ENCODE data around the gene PDZD2.

The PDZD2 gene

GRCh38 chr5:31661257-31661656 lies 22.3 kb downstream of the PDZD2 start:
- no peak overlapping the region for H3K4me3 ChIP-seq (ENCODE audit: low read length)
- H3K9me3 ChIP-seq (ENCODE audit: insufficient read depth, low read length) = no peaks in the 10 kb centered on the region
- no peaks in the 10 kb centered on the region for H3K36me3 ChIP-seq (replicated peaks; ENCODE audit: low read depth, low read length)
- H3K4me2 ChIP-seq (ENCODE audit: low read length) = no peak overlapping the region
- H3K27me3 ChIP-seq (ENCODE audit: low read depth, low read length) = no peaks in the 10 kb centered on the region
- H3K4me1 ChIP-seq (ENCODE audit: low read length) = no peaks in the 10 kb centered on the region
- no peak overlapping the region for H2AFZ ChIP-seq (ENCODE audit: low read depth, low read length)
- no peak for TF ChIP-seq EZH2phosphoT487 (IDR thresholded peaks at IDR 0.05; ENCODE audit: low read depth)
- TF ChIP-seq CTCF (IDR thresholded peaks at IDR 0.05; ENCODE audit: low read depth, low read length) = no peak
- no peak overlapping the region for H3K27ac ChIP-seq (ENCODE audit: low read length)
- H3K79me2 ChIP-seq (ENCODE audit: low read length) = no peaks in the 10 kb centered on the region
- H4K20me1 ChIP-seq (ENCODE audit: insufficient read depth, low read length) = no peaks in the 10 kb centered on the region
- no peak overlapping the region for H3K9ac ChIP-seq (ENCODE audit: low read length)

DNA sequence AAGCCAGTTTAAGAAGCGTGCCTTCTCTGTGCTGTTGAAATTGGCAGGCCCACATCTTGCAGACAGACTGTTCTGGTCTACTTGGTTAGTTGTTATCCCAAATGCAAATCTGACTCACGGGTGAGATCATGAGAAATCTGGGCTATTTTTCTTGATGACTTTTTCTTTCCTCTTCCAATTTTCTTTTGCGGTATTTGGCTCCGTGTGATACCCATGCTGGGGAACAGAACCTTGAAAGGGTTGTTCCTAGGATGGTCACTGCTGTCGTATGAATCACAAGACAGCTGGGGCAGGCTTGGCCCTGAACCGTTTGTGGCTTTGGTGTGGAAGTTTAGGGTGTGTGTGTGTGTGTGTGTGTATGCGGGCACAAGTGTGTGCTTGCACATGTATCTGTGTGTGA lies 24.6 kb downstream of the PDZD2 start:
- no peaks in the 10 kb centered on the region for H3K27me3 ChIP-seq (ENCODE audit: low read depth, low read length)
- H3K36me3 ChIP-seq (replicated peaks; ENCODE audit: low read depth, low read length) = no peaks in the 10 kb centered on the region
- H2AFZ ChIP-seq (ENCODE audit: low read depth, low read length) = no peak overlapping the region
- TF ChIP-seq EZH2phosphoT487 (IDR thresholded peaks at IDR 0.05; ENCODE audit: low read depth) = no peak
- TF ChIP-seq CTCF (IDR thresholded peaks at IDR 0.05; ENCODE audit: low read depth, low read length) = no peak
- H3K4me1 ChIP-seq (ENCODE audit: low read length) = no peaks in the 10 kb centered on the region
- H3K79me2 ChIP-seq (ENCODE audit: low read length) = no peaks in the 10 kb centered on the region
- no peak overlapping the region for H3K9ac ChIP-seq (ENCODE audit: low read length)
- H3K4me3 ChIP-seq (ENCODE audit: low read length) = no peak overlapping the region
- H3K9me3 ChIP-seq (ENCODE audit: insufficient read depth, low read length) = no peaks in the 10 kb centered on the region
- no peaks in the 10 kb centered on the region for H4K20me1 ChIP-seq (ENCODE audit: insufficient read depth, low read length)
- no peak overlapping the region for H3K4me2 ChIP-seq (ENCODE audit: low read length)
- no peak overlapping the region for H3K27ac ChIP-seq (ENCODE audit: low read length)

GRCh38 chr5:31664566-31664965 lies 25.6 kb downstream of the PDZD2 start:
- Histone ChIP-seq H4K20me1 (ENCODE audit: insufficient read depth, low read length) (no peaks in the 10 kb centered on the region), H3K9me3 (ENCODE audit: insufficient read depth, low read length) (no peaks in the 10 kb centered on the region), H2AFZ (ENCODE audit: low read depth, low read length) (no peak overlapping the region), H3K4me1 (ENCODE audit: low read length) (no peaks in the 10 kb centered on the region), H3K36me3 (replicated peaks; ENCODE audit: low read depth, low read length) (no peaks in the 10 kb centered on the region), H3K79me2 (ENCODE audit: low read length) (no peaks in the 10 kb centered on the region), H3K9ac (ENCODE audit: low read length) (no peak overlapping the region), H3K27me3 (ENCODE audit: low read depth, low read length) (no peaks in the 10 kb centered on the region), H3K4me2 (ENCODE audit: low read length) (no peak overlapping the region), H3K27ac (ENCODE audit: low read length) (no peak overlapping the region), H3K4me3 (ENCODE audit: low read length) (no peak overlapping the region)
- TF ChIP-seq EZH2phosphoT487 (IDR thresholded peaks at IDR 0.05; ENCODE audit: low read depth) (no peak), CTCF (IDR thresholded peaks at IDR 0.05; ENCODE audit: low read depth, low read length) (peak; percentile 43)

DNA sequence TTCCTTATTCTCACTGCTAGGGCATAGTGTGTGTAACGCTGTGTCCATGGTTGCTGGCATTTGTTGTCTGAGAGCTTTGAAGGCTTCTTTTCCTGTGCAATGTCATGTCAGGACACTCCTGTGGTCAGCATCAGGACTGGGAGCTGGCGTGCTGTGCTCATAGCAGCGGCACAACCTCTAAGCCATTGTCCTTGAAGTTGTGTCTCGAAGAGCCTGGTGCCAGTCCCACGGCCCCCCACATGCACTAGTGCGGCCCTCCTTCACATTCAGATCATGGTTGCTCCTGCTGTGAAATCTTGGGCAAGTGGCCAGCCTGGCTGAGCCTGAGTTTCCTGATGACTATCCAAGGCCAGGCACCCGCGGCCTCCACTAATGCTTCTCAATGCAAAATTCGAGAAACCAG lies 32.4 kb downstream of the PDZD2 start:
- no peak overlapping the region for H3K27ac ChIP-seq (ENCODE audit: low read length)
- TF ChIP-seq EZH2phosphoT487 (IDR thresholded peaks at IDR 0.05; ENCODE audit: low read depth) (no peak), CTCF (IDR thresholded peaks at IDR 0.05; ENCODE audit: low read depth, low read length) (no peak)
- no peaks in the 10 kb centered on the region for H3K36me3 ChIP-seq (replicated peaks; ENCODE audit: low read depth, low read length)
- no peaks in the 10 kb centered on the region for H3K79me2 ChIP-seq (ENCODE audit: low read length)
- H3K9me3 ChIP-seq (ENCODE audit: insufficient read depth, low read length) = no peaks in the 10 kb centered on the region
- no peak overlapping the region for H3K4me3 ChIP-seq (ENCODE audit: low read length)
- H3K4me2 ChIP-seq (ENCODE audit: low read length) = no peak overlapping the region
- no peak overlapping the region for H2AFZ ChIP-seq (ENCODE audit: low read depth, low read length)
- H3K9ac ChIP-seq (ENCODE audit: low read length) = no peak overlapping the region
- no peaks in the 10 kb centered on the region for H3K4me1 ChIP-seq (ENCODE audit: low read length)
- no peaks in the 10 kb centered on the region for H3K27me3 ChIP-seq (ENCODE audit: low read depth, low read length)
- no peaks in the 10 kb centered on the region for H4K20me1 ChIP-seq (ENCODE audit: insufficient read depth, low read length)

Measured in OCI-LY3 (cell line).